ENCODE measurements around the gene LRRD1.
"Not testable (repeated sequence)": the region's sequence is repeated elsewhere in the genome, so short reads cannot be mapped to it uniquely, and the experiment has no call there.

LRRD1 gene

GRCh38 chr7:92178928-92179924 is at the start of gene LRRD1:
TSS of gene LRRD1 (minus strand) at chr7:92179142. CDS start at chr7:92165202, 13,940 bp downstream.
- peak; percentile 83 for DNase-seq (ENCODE audit: low spot score)

- DNase-seq (ENCODE audit: low spot score) = no peak
Observed at GRCh38 chr7:92228742-92229141, 49.8 kb upstream of the LRRD1 start.

DNA sequence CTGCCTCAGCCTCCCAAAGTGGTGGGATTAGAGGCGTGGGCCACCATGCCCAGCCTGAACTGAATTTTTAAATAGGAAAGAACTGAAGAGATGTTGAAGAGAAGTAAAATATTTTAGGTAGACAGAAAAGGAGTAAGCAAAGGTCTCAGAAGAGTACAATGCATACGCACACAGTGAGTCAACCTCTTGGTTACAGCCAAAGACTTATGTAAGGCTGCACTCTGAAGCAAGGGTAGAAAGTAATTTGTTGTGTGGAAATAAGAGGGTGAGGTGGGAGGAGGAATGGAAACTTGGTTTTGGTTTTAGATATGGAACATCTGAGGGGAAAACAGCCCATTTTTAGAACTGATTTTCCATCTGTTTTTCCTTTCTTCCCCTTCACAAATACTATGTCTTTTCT is 49.2 kb upstream of the LRRD1 start:
- no peak for DNase-seq (ENCODE audit: low spot score)

GRCh38 chr7:92226981-92227380 is 48.0 kb upstream of the LRRD1 start:
- no peak for DNase-seq (ENCODE audit: low spot score)

- no peak for DNase-seq (ENCODE audit: low spot score)
Observed at GRCh38 chr7:92221766-92222165, 42.8 kb upstream of the LRRD1 start.

GRCh38 chr7:92206672-92207071 is 27.7 kb upstream of the LRRD1 start:
- DNase-seq (ENCODE audit: low spot score) = no peak

DNA sequence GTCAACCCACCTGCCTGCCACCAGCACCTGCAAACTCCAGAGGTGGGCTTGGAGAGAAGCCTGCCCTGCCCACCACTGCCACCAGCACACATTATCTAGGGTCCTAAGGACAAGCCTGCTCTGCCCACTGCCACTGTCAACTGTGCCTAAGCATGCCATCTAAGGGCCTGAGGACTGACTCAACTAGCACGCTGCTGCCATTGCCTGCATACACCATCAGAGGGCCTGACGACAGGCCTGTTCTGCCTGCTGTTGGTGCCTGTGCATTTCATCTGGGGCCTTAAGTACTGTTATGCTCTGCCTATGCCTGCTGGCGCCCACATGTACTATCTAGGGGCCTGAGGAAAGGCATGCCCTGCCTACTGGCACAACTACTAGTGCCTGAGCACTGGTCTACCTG is 27.0 kb upstream of the LRRD1 start:
- no peak for DNase-seq (ENCODE audit: low spot score)

DNA sequence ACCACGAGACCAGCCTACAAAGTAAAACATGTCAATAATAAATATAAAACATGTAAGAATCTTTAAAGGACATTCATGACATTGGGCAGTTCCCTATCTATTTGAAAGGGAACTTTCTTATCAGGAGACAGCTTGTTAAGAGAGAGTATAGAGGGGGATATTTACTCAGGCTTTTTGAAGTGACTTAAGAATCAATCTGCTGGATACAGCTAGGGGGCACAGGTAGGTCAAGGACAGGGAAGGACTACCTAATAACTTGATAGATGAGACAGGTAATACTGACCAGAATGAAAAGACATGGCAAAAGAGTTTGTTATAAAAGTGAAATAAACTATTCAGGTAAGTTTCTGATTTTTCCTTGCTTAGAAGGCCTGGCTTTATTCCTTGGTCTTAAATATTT is 21.8 kb upstream of the LRRD1 start:
- no peak for DNase-seq (ENCODE audit: low spot score)

- DNase-seq (ENCODE audit: low spot score) = no peak
Observed at GRCh38 chr7:92192326-92192725, 13.4 kb upstream of the LRRD1 start.

DNA sequence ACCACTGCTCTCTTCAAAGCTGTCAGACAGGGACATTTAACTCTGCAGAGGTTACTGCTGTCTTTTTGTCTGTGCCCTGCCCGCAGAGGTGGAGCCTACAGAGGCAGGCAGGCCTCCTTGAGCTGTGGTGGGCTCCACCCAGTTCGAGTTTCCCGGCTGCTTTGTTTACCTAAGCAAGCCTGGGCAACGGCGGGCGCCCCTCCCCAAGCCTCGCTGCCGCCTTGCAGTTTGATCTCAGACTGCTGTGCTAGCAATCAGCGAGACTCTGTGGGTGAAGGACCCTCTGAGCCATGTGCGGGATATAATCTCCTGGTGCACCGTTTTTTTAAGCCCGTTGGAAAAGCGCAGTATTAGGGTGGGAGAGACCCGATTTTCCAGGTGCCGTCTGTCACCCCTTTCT is 10.3 kb upstream of the LRRD1 start:
- DNase-seq (ENCODE audit: low spot score) = not testable (repeated sequence)

DNA sequence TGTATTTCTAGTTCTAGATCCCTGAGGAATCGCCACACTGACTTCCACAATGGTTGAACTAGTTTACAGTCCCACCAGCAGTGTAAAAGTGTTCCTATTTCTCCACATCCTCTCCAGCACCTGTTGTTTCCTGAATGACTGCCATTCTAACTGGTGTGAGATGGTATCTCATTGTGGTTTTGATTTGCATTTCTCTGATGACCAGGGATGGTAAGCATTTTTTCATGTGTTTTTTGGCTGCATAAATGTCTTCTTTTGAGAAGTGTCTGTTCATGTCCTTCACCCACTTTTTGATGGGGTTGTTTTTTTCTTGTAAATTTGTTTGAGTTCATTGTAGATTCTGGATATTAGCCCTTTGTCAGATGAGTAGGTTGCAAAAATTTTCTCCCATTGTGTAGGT is 5.4 kb upstream of the LRRD1 start:
- not testable (repeated sequence) for DNase-seq (ENCODE audit: low spot score)

DNA sequence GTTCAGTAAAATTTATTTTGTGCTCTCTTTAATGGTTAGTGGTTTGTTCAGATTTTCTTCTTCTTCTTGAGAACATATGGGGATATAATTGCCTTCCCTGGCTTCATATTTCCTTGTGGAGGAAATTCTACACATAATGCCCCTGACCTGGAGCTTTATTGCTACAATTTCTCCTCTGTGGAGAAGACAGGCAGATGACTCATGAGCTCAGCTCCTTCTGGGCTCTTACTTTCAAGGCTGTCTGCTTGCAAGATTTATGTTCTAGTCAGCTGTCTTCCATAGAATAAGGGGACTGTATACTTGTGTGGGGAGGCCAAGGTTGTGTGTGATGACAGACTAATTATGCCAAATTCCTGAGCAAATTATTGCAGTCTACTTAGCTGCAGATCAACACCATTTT is 1.6 kb downstream of the LRRD1 start:
- DNase-seq (ENCODE audit: low spot score) = no peak

GRCh38 chr7:92169529-92169928 is 9.4 kb downstream of the LRRD1 start:
- DNase-seq (ENCODE audit: low spot score) = not testable (repeated sequence)

- DNase-seq (ENCODE audit: low spot score) = no peak
Observed at GRCh38 chr7:92161271-92161670, 17.7 kb downstream of the LRRD1 start.

DNA sequence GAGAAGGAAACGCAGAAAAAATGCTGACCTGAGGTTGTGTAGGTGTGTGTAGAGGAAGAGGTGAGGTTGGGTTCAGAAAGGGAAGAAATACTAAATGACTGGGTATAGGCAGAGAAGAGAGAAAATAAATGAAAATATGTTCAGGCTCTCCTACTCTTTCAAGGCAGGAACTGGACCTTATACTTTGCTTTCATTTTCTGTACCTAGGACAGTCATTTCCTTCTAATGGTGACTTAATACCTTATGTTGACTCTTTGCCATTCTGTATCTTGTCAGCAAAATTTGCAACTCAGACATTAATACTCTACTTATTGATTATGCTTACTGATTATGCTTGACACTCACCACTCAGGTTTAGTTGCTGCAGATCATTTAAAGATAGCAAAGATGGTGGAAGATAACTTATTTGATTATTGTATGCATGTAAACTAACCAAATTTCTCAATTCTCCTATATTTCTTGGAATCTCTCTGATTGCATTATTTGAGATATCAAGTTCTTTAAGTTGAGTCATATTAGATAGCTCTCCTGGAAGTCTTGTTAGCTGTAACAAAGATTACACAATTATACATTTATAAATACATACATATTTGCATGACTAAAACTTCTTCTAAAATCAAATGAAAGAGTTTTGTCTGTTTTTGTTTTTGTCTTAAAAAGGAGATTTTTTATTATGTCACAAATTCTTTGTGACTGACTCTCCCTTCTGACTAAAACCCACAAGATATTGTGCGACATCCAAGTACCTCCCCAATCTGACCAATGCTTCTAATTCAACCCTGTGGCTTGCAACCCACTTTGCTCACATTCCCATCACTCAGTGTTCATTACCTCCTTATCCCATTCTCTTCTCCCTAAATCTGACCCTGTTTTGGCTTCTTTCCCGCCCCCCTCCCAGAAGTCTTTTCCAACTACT is 20.0 kb downstream of the LRRD1 start:
- no peak for DNase-seq (ENCODE audit: low spot score)

- no peak for DNase-seq (ENCODE audit: low spot score)
Observed at GRCh38 chr7:92156990-92157389, 22.0 kb downstream of the LRRD1 start.

- no peak for DNase-seq (ENCODE audit: low spot score)
Observed at GRCh38 chr7:92155108-92155739, 23.7 kb downstream of the LRRD1 start.

- no peak for DNase-seq (ENCODE audit: low spot score)
Observed at GRCh38 chr7:92150450-92151017, 28.4 kb downstream of the LRRD1 start.

DNA sequence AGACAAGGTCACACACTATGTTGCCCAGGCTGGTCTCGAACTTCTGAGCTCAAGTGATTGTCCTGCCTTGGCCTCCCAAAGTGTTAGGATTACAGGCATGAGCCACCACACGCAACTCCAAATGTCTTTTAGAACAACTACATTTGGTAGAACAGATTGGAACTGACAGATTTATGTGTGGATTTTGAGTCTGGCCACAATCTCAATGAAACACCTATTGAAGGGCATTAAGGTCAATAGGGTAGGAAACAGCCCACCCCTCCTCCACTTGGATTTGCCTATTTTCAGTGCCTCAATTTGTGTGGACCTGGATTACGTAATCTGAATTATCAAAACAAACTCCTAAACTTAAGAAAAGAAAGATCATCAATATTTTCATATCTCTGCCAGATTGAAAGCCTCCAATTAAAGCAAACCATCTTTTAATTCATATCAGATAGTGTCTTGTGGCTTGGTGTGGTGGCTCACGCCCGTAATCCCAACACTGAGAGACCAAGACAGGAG is 29.2 kb downstream of the LRRD1 start:
- DNase-seq (ENCODE audit: low spot score) = no peak

DNA sequence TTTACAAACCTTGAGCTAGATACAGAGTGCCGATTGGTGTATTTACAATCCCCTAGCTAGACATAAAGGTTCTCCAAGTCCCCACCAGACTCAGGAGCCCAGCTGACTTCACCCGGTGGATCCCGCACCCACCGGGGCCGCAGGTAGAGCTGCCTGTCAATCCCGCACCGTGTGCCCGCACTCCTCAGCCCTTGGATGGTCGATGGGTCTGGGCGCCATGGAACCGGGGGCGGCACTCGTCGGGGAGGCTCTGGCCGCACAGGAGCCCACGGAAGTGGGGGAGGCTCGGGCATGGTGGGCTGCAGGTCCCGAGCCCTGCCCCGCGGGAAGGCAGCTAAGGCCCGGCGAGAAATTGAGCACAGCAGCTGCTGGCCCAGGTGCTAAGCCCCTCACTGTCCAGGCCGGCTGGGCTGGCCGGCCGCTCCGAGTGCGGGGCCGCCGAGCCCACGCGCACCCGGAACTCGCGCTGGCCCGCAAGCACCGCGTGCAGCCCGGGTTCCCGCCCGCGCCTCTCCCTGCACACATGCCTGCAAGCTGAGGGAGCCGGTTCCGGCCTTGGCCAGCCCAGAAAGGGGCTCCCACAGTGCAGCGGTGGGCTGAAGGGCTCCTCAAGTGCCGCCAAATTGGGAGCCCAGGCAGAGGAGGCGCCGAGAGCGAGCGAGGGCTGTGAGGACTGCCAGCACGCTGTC is 35.6 kb downstream of the LRRD1 start:
- DNase-seq (ENCODE audit: low spot score) = not testable (repeated sequence)

- not testable (repeated sequence) for DNase-seq (ENCODE audit: low spot score)
Observed at GRCh38 chr7:92142791-92143190, 36.2 kb downstream of the LRRD1 start.
